CD8-positive, alpha-beta memory T cell (primary cell): ENCODE data around the gene BACH2. TPM values are rescaled to one million over a fixed set of nuclear protein-coding genes. Genes with fewer than 3 reads are reported as not detected.
A peak's percentile ranks its signal among the peaks of the same experiment; 100 is the strongest.

Source experiments
- CTCF ChIA-PET: fragments of 350-600 bp; sonication (Branson Sonifier 250); formaldehyde crosslinking; loops from one replicate; lab custom pipeline; 2021; ENCODE audit warnings: antibody characterized with exemption; lab: Charles Lee
- POLR2A ChIA-PET: fragments of 350-600 bp; sonication (Branson Sonifier 250); formaldehyde crosslinking; loops from one replicate; lab custom pipeline; 2021; ENCODE audit warnings: antibody characterized with exemption; lab: Charles Lee
- DNase-seq, 5 donors: peaks; one replicate each; pipeline versions ENCODE4 v3.0.0 to v3.0.0-alpha.2; 2020 to 2022; ENCODE audit warnings: mixed read lengths in 1 of 5
- H3K27ac ChIP-seq: one replicate; pipeline ENCODE4 v1.7.0; 2013; ENCODE audit warnings: low read depth, mild to moderate bottlenecking, low read length, moderate library complexity
- H3K27me3 ChIP-seq: 2 replicates; pipeline ENCODE4 v1.7.0; 2013; ENCODE audit warnings: low read length, mild to moderate bottlenecking; ENCODE audit not compliant: insufficient read depth, poor library complexity, severe bottlenecking
- H3K36me3 ChIP-seq: 2 replicates; pipeline ENCODE4 v1.7.0; 2013; ENCODE audit warnings: mild to moderate bottlenecking, low read length, moderate library complexity; ENCODE audit not compliant: insufficient read depth
- H3K4me1 ChIP-seq: 2 replicates; pipeline ENCODE4 v1.7.0; 2013; ENCODE audit warnings: mild to moderate bottlenecking, low read length, moderate library complexity; ENCODE audit not compliant: insufficient read depth
- H3K4me3 ChIP-seq: 2 replicates; pipeline ENCODE4 v1.7.0; 2013; ENCODE audit warnings: mild to moderate bottlenecking, low read length
- H3K9me3 ChIP-seq: 2 replicates; pipeline ENCODE4 v1.7.0; 2013; ENCODE audit warnings: mild to moderate bottlenecking, low read length
- H3K27ac Mint-ChIP-seq, 8 donors: one replicate each; pipeline ENCODE4 v1.8.0; 2020 to 2021; ENCODE audit warnings: mixed read lengths in 8 of 8, mild to moderate bottlenecking in 6 of 8, inconsistent platforms in 3 of 8, moderate library complexity in 3 of 8
- H3K27me3 Mint-ChIP-seq, 2 donors: one replicate each; pipeline ENCODE4 v1.8.0; 2020 to 2021; ENCODE audit warnings: mixed read lengths in 2 of 2, mild to moderate bottlenecking in 1 of 2, moderate library complexity in 1 of 2
- H3K36me3 Mint-ChIP-seq, 3 donors: one replicate each; pipeline ENCODE4 v1.8.0; 2020 to 2021; ENCODE audit warnings: mixed read lengths in 3 of 3, inconsistent platforms in 1 of 3, mild to moderate bottlenecking in 1 of 3
- H3K4me1 Mint-ChIP-seq, 3 donors: one replicate each; pipeline ENCODE4 v1.8.0; 2020 to 2021; ENCODE audit warnings: mixed read lengths in 3 of 3, inconsistent platforms in 1 of 3, mild to moderate bottlenecking in 1 of 3
- H3K4me3 Mint-ChIP-seq, 7 donors: one replicate each; pipeline ENCODE4 v1.8.0; 2020 to 2021; ENCODE audit warnings: mixed read lengths in 7 of 7, mild to moderate bottlenecking in 6 of 7, moderate library complexity in 4 of 7, inconsistent platforms in 2 of 7
- H3K9me3 Mint-ChIP-seq, 5 donors: one replicate each; pipeline ENCODE4 v1.8.0; 2020 to 2022; ENCODE audit warnings: mixed read lengths in 5 of 5, mild to moderate bottlenecking in 3 of 5, moderate library complexity in 2 of 5, inconsistent platforms in 1 of 5
- polyA plus RNA-seq: library from polyadenylated mRNA; unstranded; fragments of 300-500 nt; fragmentation: Illumina TruSeq; gene quantifications from one replicate; pipeline ENCODE4 v1.2.3, GENCODE V29; 2021
- total RNA-seq, 2 experiments: library from RNA; stranded (reverse); gene quantifications; one replicate each; pipeline ENCODE4 v1.2.3, GENCODE V29; 2021

BACH2 gene
- total and polyA plus RNA-seq, 3 experiments from 2014 or later, result 7.4 to 41.8 (median 39.9) TPM

DNA sequence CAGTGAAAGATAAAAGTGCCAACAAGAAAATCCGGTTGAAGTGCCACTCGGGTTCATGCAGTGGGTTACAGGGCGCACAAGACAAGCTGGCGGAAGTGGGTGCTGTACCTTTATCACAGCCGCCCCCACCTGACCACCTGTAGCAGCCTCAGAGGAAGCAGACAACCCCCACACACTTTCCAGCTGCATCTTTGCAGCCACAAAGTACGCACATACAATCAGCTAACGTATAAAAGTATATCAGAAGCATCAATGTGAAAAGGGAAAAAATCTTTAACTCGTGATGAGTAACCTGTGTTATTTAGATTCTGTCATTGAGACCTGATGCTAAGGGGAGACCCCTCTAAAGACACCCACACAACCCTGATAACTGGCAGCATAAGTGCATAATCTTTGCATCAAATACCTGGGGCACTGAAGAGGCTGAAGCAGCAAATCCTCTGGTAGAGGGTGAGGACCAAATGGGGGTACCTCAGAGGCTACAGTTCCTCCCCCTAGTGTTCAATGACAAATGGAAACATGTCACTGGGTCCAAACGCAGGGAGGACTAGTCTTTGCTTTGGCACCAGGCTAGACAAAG is 22.1 kb downstream of the BACH2 start:
- Histone ChIP-seq H3K4me3 (peak overlapping the region; percentile 5), H3K27ac (peak overlapping the region; percentile 21), H3K27me3 (no peaks in the 10 kb centered on the region), H3K36me3 (no peaks in the 10 kb centered on the region), H3K9me3 (no peaks in the 10 kb centered on the region), H3K4me1 (peaks cover 81% of the 10 kb centered on the region)
- Mint-ChIP-seq H3K36me3 (peaks cover 7 to 20% (median 19%) of the 10 kb centered on the region in 3 donors), H3K9me3 (peaks cover 0 to 4% (median 0%) of the 10 kb centered on the region in 5 donors), H3K4me3 (peak overlapping the region; percentile 53 to 81 (median 75)), H3K27ac (peak overlapping the region; percentile 93 to 100 (median 99)), H3K27me3 (peaks cover 0 to 6% of the 10 kb centered on the region in 2 donors), H3K4me1 (peaks cover 40 to 78% (median 75%) of the 10 kb centered on the region in 3 donors)
- CTCF ChIA-PET, result interaction anchor here (0.8 to 1.9 kb wide), 11 partner anchors 11 to 455 kb away, joined by 3 to 17 read pairs (median 4); partner anchors contain the start of gene MDN1
- DNase-seq, result peak; percentile 77 to 97 (median 96)
- POLR2A ChIA-PET, result interaction anchor here (0.7 to 4.0 kb wide), 5 partner anchors 10 to 188 kb away, joined by 3 to 14 read pairs (median 4); partner anchors contain the start of gene BACH2

DNA sequence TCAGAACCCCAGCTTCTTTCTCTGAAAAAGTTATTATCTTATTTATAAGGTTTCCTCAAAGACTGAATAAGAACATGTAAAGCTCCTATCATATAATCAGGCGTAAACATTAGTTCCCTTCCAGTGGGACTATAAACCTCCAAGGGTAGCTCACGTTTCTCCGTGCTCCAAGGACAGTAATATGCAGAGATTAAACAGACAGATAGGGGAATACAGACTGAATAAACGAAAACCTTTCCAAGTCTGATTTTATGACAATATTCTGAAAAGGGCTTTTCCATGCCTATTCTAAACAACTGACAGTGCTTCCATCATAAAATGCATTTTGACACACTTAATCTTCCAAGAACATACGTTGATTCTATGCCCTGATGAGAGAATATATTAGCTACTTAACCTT is 22.8 kb downstream of the BACH2 start:
- Histone ChIP-seq H3K36me3 (no peaks in the 10 kb centered on the region), H3K27me3 (no peaks in the 10 kb centered on the region), H3K27ac (no peak overlapping the region), H3K9me3 (no peaks in the 10 kb centered on the region), H3K4me1 (peaks cover 84% of the 10 kb centered on the region), H3K4me3 (peak overlapping the region; percentile 2)
- no peak for DNase-seq
- peaks cover 8 to 20% (median 20%) of the 10 kb centered on the region in 3 donors for H3K36me3 Mint-ChIP-seq
- peak overlapping the region; percentile 23 to 75 (median 53) for H3K4me3 Mint-ChIP-seq
- ChIA-PET CTCF (interaction anchor here (0.8 to 1.9 kb wide), 9 partner anchors 11 to 454 kb away, joined by 3 to 17 read pairs (median 4); partner anchors contain the start of gene MDN1), POLR2A (interaction anchor here (0.6 to 4.0 kb wide), 6 partner anchors 11 to 445 kb away, joined by 3 to 14 read pairs (median 4); partner anchors contain the start of gene BACH2)
- H3K27me3 Mint-ChIP-seq, result peaks cover 0 to 6% of the 10 kb centered on the region in 2 donors
- peaks cover 0 to 4% (median 0%) of the 10 kb centered on the region in 5 donors for H3K9me3 Mint-ChIP-seq
- H3K4me1 Mint-ChIP-seq, result peaks cover 41 to 84% (median 75%) of the 10 kb centered on the region in 3 donors
- H3K27ac Mint-ChIP-seq, result peak overlapping the region; percentile 93 to 100 (median 99)

DNA sequence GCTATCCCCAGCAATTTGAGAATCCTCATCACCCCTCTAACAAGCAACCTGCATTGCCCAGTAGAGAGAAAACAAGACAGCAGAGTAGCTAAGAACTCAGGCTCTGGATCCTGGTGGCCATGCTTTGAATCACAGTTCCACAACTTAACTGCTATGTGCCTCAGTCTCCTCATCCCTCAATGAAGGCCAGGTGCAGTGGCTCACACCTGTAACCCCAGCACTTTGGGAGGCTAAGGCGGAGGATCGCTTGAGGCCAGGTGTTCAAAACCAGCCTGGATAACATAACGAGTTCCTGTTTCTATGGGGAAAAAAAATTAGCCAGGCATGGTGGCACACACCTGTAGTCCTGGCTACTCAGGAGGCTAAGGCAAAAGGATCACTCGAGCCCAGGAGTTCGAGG is 23.7 kb downstream of the BACH2 start:
- DNase-seq, result no peak
- H3K36me3 ChIP-seq, result no peaks in the 10 kb centered on the region
- no peaks in the 10 kb centered on the region for H3K9me3 ChIP-seq
- CTCF ChIA-PET, result interaction anchor here (1.3 to 1.9 kb wide), 2 partner anchors 23 to 332 kb away, joined by 3 to 8 read pairs; no protein-coding TSS in a partner anchor
- Mint-ChIP-seq H3K4me1 (peaks cover 41 to 83% (median 67%) of the 10 kb centered on the region in 3 donors), H3K4me3 (peak overlapping the region in 1 of 7 donors; percentile 33), H3K27me3 (peaks cover 0 to 5% of the 10 kb centered on the region in 2 donors), H3K36me3 (peaks cover 9 to 21% (median 20%) of the 10 kb centered on the region in 3 donors), H3K27ac (peak overlapping the region; percentile 9 to 100 (median 99)), H3K9me3 (peaks cover 0 to 4% (median 0%) of the 10 kb centered on the region in 5 donors)
- H3K27me3 ChIP-seq, result no peaks in the 10 kb centered on the region
- POLR2A ChIA-PET, result interaction anchor here (4.0 kb wide), 1 partner anchor 12 kb away, joined by 14 read pairs; no protein-coding TSS in a partner anchor
- no peak overlapping the region for H3K4me3 ChIP-seq
- H3K4me1 ChIP-seq, result peaks cover 85% of the 10 kb centered on the region
- no peak overlapping the region for H3K27ac ChIP-seq

DNA sequence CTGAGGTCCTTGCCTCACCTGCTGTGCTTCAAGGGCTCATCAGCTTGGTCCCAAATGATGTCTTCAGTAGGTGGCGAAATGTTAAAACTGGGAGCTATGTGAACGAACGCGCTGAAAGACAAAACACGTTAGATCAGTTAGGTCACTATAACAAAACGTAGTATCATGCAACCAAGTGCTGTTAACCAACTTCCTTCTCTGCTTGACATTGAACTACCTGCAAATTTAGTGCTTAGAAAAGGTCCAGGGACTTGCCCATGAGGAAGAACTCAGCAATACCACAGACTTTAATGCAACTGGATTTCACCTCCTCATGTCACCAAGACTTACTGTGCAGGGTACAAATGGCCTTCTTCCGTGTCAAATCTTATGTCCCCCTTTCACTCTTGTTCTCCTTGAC is 24.8 kb downstream of the BACH2 start:
- Histone ChIP-seq H3K4me3 (no peak overlapping the region), H3K36me3 (no peaks in the 10 kb centered on the region), H3K9me3 (no peaks in the 10 kb centered on the region), H3K27ac (no peak overlapping the region), H3K4me1 (peaks cover 87% of the 10 kb centered on the region), H3K27me3 (no peaks in the 10 kb centered on the region)
- H3K36me3 Mint-ChIP-seq, result peaks cover 9 to 23% (median 21%) of the 10 kb centered on the region in 3 donors
- H3K4me1 Mint-ChIP-seq, result peaks cover 50 to 85% (median 72%) of the 10 kb centered on the region in 3 donors
- peak overlapping the region in 1 of 7 donors; percentile 33 for H3K4me3 Mint-ChIP-seq
- ChIA-PET CTCF (interaction anchor here (0.6 to 1.3 kb wide), 4 partner anchors 24 to 331 kb away, joined by 3 to 4 read pairs (median 3); no protein-coding TSS in a partner anchor), POLR2A (interaction anchor here (0.6 to 4.0 kb wide), 4 partner anchors 13 to 1191 kb away, joined by 3 to 14 read pairs (median 4); partner anchors contain the start of genes BACH2 and PNRC1)
- DNase-seq, result peak in 1 of 5 donors; percentile 61
- H3K9me3 Mint-ChIP-seq, result peaks cover 0 to 4% (median 0%) of the 10 kb centered on the region in 5 donors
- peaks cover 0 to 2% of the 10 kb centered on the region in 2 donors for H3K27me3 Mint-ChIP-seq
- peak overlapping the region in 6 of 8 donors; percentile 45 to 99 (median 70) for H3K27ac Mint-ChIP-seq

DNA sequence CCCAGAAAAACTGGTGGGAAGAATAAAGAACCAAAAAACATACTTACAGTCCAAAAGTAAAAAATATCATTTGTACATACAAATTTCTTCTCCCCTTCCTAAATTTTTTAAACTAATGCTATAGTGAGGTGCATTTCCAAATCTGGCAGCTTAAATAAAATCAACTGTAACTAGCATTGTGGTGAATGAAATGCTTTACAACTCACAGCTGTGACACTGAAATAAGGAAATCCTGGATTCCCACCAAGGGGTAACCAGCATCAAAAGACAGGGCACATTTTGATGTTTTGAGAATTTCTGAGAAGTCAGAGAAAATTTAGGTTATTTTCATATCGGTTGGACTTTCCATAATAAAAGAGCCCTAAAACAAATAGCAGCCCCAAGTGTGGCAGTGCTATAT is 27.3 kb downstream of the BACH2 start:
- Mint-ChIP-seq H3K36me3 (peaks cover 9 to 28% (median 23%) of the 10 kb centered on the region in 3 donors), H3K27ac (no peak overlapping the region), H3K9me3 (peaks cover 0 to 4% (median 0%) of the 10 kb centered on the region in 5 donors), H3K27me3 (peaks cover 2 to 3% of the 10 kb centered on the region in 2 donors), H3K4me1 (peaks cover 55 to 88% (median 69%) of the 10 kb centered on the region in 3 donors), H3K4me3 (no peak overlapping the region)
- Histone ChIP-seq H3K27me3 (no peaks in the 10 kb centered on the region), H3K4me1 (peaks cover 92% of the 10 kb centered on the region), H3K36me3 (no peaks in the 10 kb centered on the region), H3K27ac (no peak overlapping the region), H3K9me3 (no peaks in the 10 kb centered on the region), H3K4me3 (no peak overlapping the region)
- POLR2A ChIA-PET, result no interaction called here
- DNase-seq, result no peak
- CTCF ChIA-PET, result no interaction called here

DNA sequence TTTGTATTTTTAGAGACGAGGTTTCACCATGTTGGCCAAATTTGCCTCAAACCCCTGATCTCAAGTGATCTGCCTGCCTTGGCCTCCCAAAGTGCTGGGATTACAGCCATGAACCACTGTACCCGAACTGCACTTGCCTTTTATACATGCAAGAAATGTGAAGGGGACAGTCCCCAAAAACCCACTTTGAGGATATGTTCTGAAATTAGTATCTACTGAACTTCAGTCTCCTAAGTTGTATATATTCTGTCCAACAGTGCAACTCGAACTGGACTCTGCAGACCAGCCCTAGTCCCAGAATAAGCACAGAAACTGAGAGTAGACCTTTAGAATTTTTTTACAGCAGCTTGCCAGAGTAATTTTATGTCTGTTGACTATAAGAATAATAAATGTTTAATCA is 28.5 kb downstream of the BACH2 start:
- Histone ChIP-seq H3K27me3 (no peaks in the 10 kb centered on the region), H3K4me3 (no peak overlapping the region), H3K36me3 (no peaks in the 10 kb centered on the region), H3K27ac (no peak overlapping the region), H3K4me1 (peaks cover 93% of the 10 kb centered on the region), H3K9me3 (no peaks in the 10 kb centered on the region)
- no peak for DNase-seq
- Mint-ChIP-seq H3K4me1 (peaks cover 52 to 85% (median 63%) of the 10 kb centered on the region in 3 donors), H3K9me3 (peaks cover 0 to 4% (median 0%) of the 10 kb centered on the region in 5 donors), H3K4me3 (no peak overlapping the region), H3K36me3 (peaks cover 9 to 31% (median 23%) of the 10 kb centered on the region in 3 donors), H3K27me3 (peaks cover 1 to 3% of the 10 kb centered on the region in 2 donors), H3K27ac (peak overlapping the region in 3 of 8 donors; percentile 54 to 82 (median 63))
- CTCF ChIA-PET, result interaction anchor here (2.1 kb wide), 1 partner anchor 19 kb away, joined by 5 read pairs; no protein-coding TSS in a partner anchor
- POLR2A ChIA-PET, result no interaction called here

DNA sequence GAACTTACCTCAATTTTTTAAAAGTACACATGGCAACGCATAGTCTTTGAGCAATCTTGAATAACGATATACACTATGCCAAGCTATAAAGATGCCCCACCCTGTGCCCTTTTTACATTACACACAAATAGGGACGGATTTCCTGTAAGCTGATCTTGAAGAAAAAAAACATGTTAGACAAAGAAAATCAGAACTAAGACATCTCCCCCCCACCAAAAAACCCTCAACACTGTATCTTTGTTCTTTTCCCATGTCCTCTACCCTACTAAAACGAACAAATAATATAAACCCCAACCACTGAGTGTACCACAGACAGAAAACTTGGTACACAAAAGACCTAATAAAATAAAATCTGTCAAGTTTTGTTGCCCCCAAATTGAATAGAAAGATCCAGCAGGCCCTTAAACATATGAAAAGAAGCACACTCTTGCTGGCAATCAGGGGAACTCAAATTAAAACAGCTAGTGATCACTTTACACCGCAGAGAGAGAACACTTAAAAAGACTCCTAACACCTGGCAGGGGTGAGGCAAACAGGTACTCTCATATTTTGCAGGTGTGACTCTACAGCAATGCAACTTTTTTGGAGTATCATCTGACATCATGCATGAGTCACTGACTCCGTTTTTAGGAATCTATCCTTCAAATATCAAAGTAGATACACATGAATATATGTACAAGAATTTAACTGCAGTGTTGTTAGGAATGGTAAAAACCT is 29.6 kb downstream of the BACH2 start:
- CTCF ChIA-PET, result interaction anchor here (1.0 to 2.1 kb wide), 2 partner anchors 21 to 326 kb away, joined by 4 to 5 read pairs; no protein-coding TSS in a partner anchor
- H3K27me3 Mint-ChIP-seq, result peaks cover 0 to 3% of the 10 kb centered on the region in 2 donors
- Histone ChIP-seq H3K27me3 (no peaks in the 10 kb centered on the region), H3K4me3 (peak overlapping the region; percentile 11), H3K9me3 (no peaks in the 10 kb centered on the region), H3K27ac (no peak overlapping the region), H3K4me1 (peaks cover 92% of the 10 kb centered on the region), H3K36me3 (no peaks in the 10 kb centered on the region)
- H3K9me3 Mint-ChIP-seq, result peaks cover 0 to 4% (median 0%) of the 10 kb centered on the region in 5 donors
- peak overlapping the region; percentile 4 to 92 (median 81) for H3K27ac Mint-ChIP-seq
- peak overlapping the region; percentile 8 to 36 (median 27) for H3K4me3 Mint-ChIP-seq
- H3K36me3 Mint-ChIP-seq, result peaks cover 9 to 31% (median 23%) of the 10 kb centered on the region in 3 donors
- POLR2A ChIA-PET, result no interaction called here
- H3K4me1 Mint-ChIP-seq, result peaks cover 40 to 74% (median 52%) of the 10 kb centered on the region in 3 donors
- DNase-seq, result peak in 2 of 5 donors; percentile 20 to 85
